Measurements from ENCODE around the gene SPPL2A. TPM values are rescaled to one million over a fixed set of nuclear protein-coding genes. Genes with fewer than 3 reads are reported as not detected.

The SPPL2A gene
- total RNA-seq, 1 experiment from 2014 or later, result 152 TPM

DNA sequence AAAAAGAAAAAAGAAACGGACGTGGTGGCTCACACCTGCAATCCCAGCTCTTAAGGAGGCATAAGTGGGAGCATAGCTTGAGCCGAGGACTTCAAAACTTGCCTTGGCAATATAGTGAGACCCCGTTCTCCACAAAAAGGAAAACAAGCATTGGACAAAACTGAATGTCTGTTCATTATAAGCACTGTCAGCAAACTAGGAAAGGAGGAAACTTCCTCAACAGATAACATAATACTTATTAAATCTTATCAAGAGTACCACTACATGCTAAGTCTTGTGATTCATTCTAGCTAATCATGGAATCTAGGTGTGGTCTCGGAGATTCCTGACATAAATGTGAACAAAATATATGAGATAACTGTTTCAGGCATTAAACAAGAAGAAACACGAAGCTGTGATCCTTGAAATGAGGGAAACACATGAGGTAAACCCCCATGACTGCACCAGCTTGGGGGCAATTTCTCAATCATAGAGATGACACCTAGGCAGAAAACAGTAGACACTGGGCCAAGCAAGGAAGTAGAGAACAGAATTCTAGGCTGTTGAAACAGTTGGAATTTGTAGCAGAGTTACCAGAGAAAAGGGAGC lies 112.3 kb downstream of the SPPL2A start:
- DNase-seq (ENCODE audit: low read depth, low spot score), result no peak
- in situ Hi-C loops (cut with HindIII; ENCODE audit: low pct_unique_long_range_greater_than_20kb, low sequenced_read_pairs), result no loop called here

DNA sequence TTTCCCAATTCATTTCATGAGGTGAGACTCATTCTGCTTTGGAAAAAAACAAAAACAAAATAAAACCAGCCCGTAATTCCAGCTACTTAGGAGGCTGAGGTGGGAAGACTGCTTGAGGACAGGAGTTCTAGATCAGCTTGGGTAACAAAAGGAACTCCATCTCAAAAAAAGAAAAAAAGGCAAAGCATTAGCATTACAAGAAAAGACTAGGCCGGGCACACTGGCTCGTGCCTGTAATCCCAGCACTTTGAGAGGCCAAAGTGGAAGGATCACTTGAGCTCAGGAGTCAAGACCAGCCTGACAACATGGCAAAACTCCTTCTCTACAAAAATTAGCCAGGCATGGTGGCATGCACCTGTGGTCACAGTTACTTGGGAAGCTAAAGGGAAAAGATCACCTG lies 112.8 kb downstream of the SPPL2A start:
- in situ Hi-C loops (cut with HindIII; ENCODE audit: low pct_unique_long_range_greater_than_20kb, low sequenced_read_pairs), result no loop called here
- no peak for DNase-seq (ENCODE audit: low read depth, low spot score)

Small RNA genes lying within 50 kb of the gene (small RNA-seq; reads per million reads assigned to genes)
- gene AC012100.1, result 0 reads per million in 2 experiments
- gene RN7SL354P, result 0 reads per million in 2 experiments

Other genes with a start within 250 kb of the SPPL2A start
- 1.2 TPM in 1 of 2 replicates, not detected in the other for gene USP50, start 219.0 kb downstream of the SPPL2A start, total RNA-seq (2014; rRNA removed; shearing (Covaris generic))
- gene TRPM7, start 78.9 kb downstream of the SPPL2A start, total RNA-seq (2014; rRNA removed; shearing (Covaris generic)), result 56.2 and 65.8 TPM in 2 replicates
- gene AP4E1, start 143.0 kb upstream of the SPPL2A start, total RNA-seq (2014; rRNA removed; shearing (Covaris generic)), result 7.3 and 7.8 TPM in 2 replicates

All from SK-MEL-5 (cell line).